Small intestine (tissue), 7 donors: ENCODE measurements around the gene BTNL3. TPM values are rescaled to one million over a fixed set of nuclear protein-coding genes. Genes with fewer than 3 reads are reported as not detected.

ENCODE experiments used
- DNase-seq, 2 donors: peaks; one replicate each; pipeline versions ENCODE4 v3.0.0 to v3.0.0-alpha.2; 2013
- FAIRE-seq: peaks from 2 replicates; lab custom pipeline; 2012; peaks lifted over from hg19 to GRCh38; lab: Jason Lieb, UNC
- H3K27ac ChIP-seq, 3 donors: one replicate each; pipeline ENCODE4 v1.5.1; 2013; ENCODE audit warnings: low read length in 2 of 3, mild to moderate bottlenecking in 2 of 3, control low read depth in 1 of 3, inconsistent platforms in 1 of 3, low read depth in 1 of 3, moderate library complexity in 1 of 3
- H3K27me3 ChIP-seq, 3 donors: one replicate each; pipeline ENCODE4 v1.6.1; 2013; ENCODE audit warnings: low read length in 3 of 3, inconsistent platforms in 1 of 3; ENCODE audit not compliant: control insufficient read depth in 3 of 3, insufficient read depth in 3 of 3
- H3K36me3 ChIP-seq, 3 donors: one replicate each; pipeline ENCODE4 v1.6.1; 2013; ENCODE audit warnings: low read length in 3 of 3, inconsistent platforms in 1 of 3, low read depth in 1 of 3, mild to moderate bottlenecking in 1 of 3, moderate library complexity in 1 of 3; ENCODE audit not compliant: control insufficient read depth in 3 of 3, insufficient read depth in 2 of 3
- H3K4me1 ChIP-seq, 3 donors: one replicate each; pipeline ENCODE4 v1.6.1; 2013; ENCODE audit warnings: low read length in 2 of 3, inconsistent platforms in 1 of 3, low read depth in 1 of 3, mild to moderate bottlenecking in 1 of 3, moderate library complexity in 1 of 3; ENCODE audit not compliant: control insufficient read depth in 3 of 3, insufficient read depth in 2 of 3
- H3K4me3 ChIP-seq, 3 donors: one replicate each; pipeline ENCODE4 v1.5.1; 2013; ENCODE audit warnings: low read length in 3 of 3, control low read depth in 1 of 3, inconsistent platforms in 1 of 3, low read depth in 1 of 3, mild to moderate bottlenecking in 1 of 3, moderate library complexity in 1 of 3
- H3K9me3 ChIP-seq, 2 donors: one replicate each; pipeline ENCODE4 v1.6.1; 2013; ENCODE audit warnings: low read depth in 1 of 2, low read length in 1 of 2; ENCODE audit not compliant: control insufficient read depth in 2 of 2, insufficient read depth in 1 of 2
- WGBS, 3 donors: extraction: QIAGEN DNeasy Blood & Tissue Kit; methylation state at CpG; one replicate each; pipeline ENCODE4 v1.1.7; 2013; 5-methylcytosine and 5-hydroxymethylcytosine counted together
- polyA plus RNA-seq, 4 donors: library from polyadenylated mRNA; stranded (reverse) in 3 of 4; unstranded in 1 of 4; fragments of 200-250 nt in 3 of 4; fragments of 120-200 nt in 1 of 4; gene quantifications; one replicate each; pipeline versions ENCODE4 v1.2.1 to v1.2.3, GENCODE V29; 2013
- donor health status: healthy with polysubstance abuse.
- donor health status: control.
- donor health status: control.
- donor health status: Bipolar disorder and iron deficiency.
- donor health status: healthy.

Gene BTNL3
- polyA plus RNA-seq, 4 donors, result 35.6 to 162 (median 102) TPM

DNA sequence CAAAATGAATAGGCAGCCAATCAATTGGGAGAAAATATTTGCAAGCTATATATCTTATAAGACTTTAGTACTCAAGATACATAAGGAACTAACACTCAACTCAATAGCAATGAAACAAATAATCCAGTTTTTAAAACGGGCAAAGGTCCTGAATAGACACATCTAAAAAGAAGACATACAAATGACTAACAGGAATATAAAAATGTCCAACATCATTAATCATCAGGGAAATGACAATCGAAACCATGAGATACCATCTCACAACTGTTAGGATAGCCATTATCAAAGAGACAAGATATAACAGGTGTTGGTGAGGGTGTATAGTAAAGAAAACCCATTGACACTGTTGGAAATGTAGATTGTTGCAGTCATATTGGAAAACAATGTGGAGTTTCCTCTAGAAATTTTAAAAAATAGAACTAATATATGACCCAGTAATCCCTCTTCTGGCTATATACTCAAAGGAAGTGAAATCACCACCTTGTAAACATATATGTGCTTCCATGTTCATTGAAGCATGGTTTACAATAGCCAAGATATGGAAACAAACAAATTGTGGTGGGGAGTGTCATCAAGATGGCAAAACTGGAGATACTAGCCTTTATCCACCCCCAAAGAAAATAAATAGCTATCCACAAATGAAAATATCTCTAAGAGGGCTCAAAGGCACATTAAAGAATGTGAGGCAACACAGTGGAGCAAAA lies 13.9 kb upstream of the BTNL3 start:
- no peaks in the 10 kb centered on the region for H3K27me3 ChIP-seq
- FAIRE-seq (no peak), DNase-seq (no peak)
- no peaks in the 10 kb centered on the region for H3K36me3 ChIP-seq
- H3K9me3 ChIP-seq, result peaks cover 0 to 5% of the 10 kb centered on the region in 2 donors
- H3K4me1 ChIP-seq, result peaks cover 0 to 8% (median 0%) of the 10 kb centered on the region in 3 donors
- no peak overlapping the region for H3K4me3 ChIP-seq
- WGBS, 3 donors, result 43 to 74% (median 54%) methylated on average over 2 of the region's 2 CpGs
- H3K27ac ChIP-seq, result no peak overlapping the region

DNA sequence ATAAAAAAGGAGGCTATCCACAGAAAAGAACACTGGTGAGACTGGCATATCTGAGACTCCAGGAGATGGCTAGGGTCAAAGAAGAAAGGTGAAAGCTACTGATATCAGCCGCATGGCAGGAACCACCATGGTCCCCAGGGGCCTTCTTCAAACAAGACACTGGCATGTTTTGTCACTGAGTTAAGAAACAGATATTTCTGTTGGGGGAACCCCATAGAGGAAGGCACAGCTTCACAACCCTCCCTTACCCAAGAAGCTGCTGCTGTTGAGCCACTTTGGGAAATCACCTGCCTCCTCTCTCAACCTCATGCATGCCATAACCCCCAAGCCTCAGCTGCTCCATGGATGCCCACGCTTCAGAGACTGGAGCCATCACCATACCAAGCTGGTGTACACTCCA lies 13.3 kb upstream of the BTNL3 start:
- no peak for DNase-seq
- peak overlapping the region in 2 of 3 donors; percentile 5 to 22 for H3K27ac ChIP-seq
- 75 to 93% (median 75%) methylated on average over 2 of the region's 2 CpGs for WGBS, 3 donors
- H3K4me3 ChIP-seq, result no peak overlapping the region
- H3K27me3 ChIP-seq, result no peaks in the 10 kb centered on the region
- H3K4me1 ChIP-seq, result peaks cover 0 to 8% (median 0%) of the 10 kb centered on the region in 3 donors
- no peak for FAIRE-seq
- H3K36me3 ChIP-seq, result no peaks in the 10 kb centered on the region
- H3K9me3 ChIP-seq, result peaks cover 0 to 5% of the 10 kb centered on the region in 2 donors

DNA sequence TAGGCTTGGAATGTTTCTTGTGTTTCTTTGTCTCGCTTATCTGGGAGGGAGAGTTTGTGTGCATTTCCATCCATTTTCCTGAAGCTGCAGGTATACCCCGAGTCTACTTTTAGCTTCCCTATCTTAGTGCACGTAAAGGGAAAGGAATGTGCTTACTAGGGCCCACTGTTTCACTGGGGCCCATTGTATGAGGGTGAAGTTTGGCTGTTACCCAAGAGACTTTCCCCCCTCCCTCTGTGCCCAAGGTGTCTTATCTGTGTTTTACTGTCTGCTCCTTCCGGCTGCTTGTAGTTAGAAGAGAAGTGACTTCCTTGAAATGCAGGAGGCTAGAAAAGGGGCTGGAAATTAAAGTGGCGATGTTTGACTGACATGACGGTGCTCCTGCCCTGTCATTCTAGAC lies 12.1 kb upstream of the BTNL3 start:
- DNase-seq (peak; percentile 69 to 82), FAIRE-seq (no peak)
- Histone ChIP-seq H3K27ac (peak overlapping the region in 2 of 3 donors; percentile 47 to 58), H3K4me3 (no peak overlapping the region), H3K27me3 (no peaks in the 10 kb centered on the region), H3K9me3 (peaks cover 0 to 5% of the 10 kb centered on the region in 2 donors), H3K36me3 (no peaks in the 10 kb centered on the region), H3K4me1 (peaks cover 0 to 8% (median 0%) of the 10 kb centered on the region in 3 donors)
- WGBS, 3 donors, result 23 to 49% (median 31%) methylated on average over 6 of the region's 6 CpGs

DNA sequence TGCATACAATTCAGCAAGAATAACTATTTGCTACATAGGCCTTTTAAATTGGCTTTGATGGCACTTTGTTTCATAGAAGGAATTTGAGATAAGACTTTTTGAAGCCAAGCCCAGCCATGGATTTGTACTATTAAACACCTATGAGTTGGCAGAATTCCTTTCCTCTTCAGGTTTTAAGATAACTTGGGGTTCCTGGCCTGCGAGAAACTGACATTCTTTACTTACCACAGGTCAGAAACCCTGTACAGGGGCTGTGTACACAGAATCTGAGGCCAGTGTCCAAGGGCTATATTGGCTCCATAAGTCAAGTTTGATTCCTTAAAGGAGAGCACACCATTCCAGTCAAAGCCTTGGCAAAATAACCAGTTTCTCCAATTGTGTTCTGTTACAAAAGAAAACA lies 10.8 kb upstream of the BTNL3 start:
- H3K36me3 ChIP-seq, result no peaks in the 10 kb centered on the region
- peaks cover 0 to 8% (median 0%) of the 10 kb centered on the region in 3 donors for H3K4me1 ChIP-seq
- peaks cover 0 to 10% of the 10 kb centered on the region in 2 donors for H3K9me3 ChIP-seq
- DNase-seq (peak; percentile 52 to 72), FAIRE-seq (no peak)
- peak overlapping the region in 1 of 3 donors; percentile 38 for H3K27ac ChIP-seq
- no peaks in the 10 kb centered on the region for H3K27me3 ChIP-seq
- no peak overlapping the region for H3K4me3 ChIP-seq
- 0 to 57% (median 27%) methylated on average over 1 of the region's 1 CpG for WGBS, 3 donors

DNA sequence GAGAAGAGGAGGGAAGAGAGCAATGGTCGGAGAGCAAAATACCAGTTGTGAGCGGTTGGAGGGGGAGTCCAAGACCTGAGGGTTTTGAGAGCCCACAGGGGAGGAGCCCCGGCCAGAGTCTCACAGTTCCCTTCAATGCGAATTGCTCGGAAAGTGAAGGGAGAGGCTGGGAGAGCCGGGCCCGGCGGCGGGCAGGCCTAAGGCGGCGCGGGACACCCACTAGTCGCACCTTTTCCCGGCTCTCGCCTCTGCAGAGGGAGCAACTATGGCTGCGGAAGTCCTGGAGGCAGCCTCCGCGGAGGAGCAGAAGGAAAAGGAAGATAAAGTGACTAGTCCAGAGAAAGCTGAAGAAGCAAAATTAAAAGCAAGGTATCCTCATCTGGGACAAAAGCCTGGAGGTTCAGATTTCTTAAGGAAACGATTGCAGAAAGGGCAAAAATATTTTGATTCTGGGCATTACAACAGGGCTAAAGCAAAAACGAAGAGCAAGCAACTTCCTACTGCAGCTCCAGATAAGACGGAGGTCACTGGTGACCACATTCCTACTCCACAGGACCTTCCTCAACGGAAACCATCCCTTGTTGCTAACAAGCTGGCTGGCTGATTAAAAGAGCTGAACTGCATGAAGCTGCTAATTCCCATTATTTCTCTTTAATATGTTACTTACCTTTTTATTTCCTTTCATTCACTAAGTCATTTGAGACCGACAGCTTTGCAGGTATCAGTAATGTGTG lies 6.5 kb upstream of the BTNL3 start:
- no peak overlapping the region for H3K27ac ChIP-seq
- H3K27me3 ChIP-seq, result no peaks in the 10 kb centered on the region
- FAIRE-seq (no peak), DNase-seq (no peak)
- H3K36me3 ChIP-seq, result no peaks in the 10 kb centered on the region
- peaks cover 0 to under 1% (median 0%) of the 10 kb centered on the region in 3 donors for H3K4me1 ChIP-seq
- 74 to 86% (median 85%) methylated on average over 20 to 23 of the region's 23 CpGs for WGBS, 3 donors
- peaks cover 0 to 5% of the 10 kb centered on the region in 2 donors for H3K9me3 ChIP-seq
- no peak overlapping the region for H3K4me3 ChIP-seq

DNA sequence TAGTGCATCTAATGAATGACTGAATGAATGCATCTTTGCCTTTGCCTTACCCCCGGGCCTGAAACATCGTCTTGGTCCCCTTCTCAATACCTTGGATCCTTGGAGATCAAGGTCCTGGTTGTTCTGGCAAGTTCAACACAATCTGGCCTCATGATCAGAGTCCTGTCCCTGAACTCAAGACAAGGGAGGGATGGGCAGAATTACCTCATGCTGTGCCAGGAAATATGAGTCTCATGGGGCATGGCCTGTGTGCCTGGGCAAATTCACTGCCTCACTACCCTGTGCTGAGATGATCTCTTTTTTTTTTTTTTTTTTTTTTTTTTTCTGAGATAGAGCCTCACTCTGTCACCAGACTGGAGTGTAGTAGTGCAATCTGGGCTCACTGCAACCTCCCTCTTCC lies 630 bp upstream of the BTNL3 start:
- DNase-seq, result peak; percentile 41 to 90
- H3K27me3 ChIP-seq, result no peaks in the 10 kb centered on the region
- peak overlapping the region; percentile 48 to 85 (median 70) for H3K27ac ChIP-seq
- H3K4me1 ChIP-seq, result peaks cover 0 to 5% (median 0%) of the 10 kb centered on the region in 3 donors
- no peak overlapping the region for H3K4me3 ChIP-seq
- H3K9me3 ChIP-seq, result no peaks in the 10 kb centered on the region
- FAIRE-seq, result no peak
- peaks cover 0 to 13% (median 0%) of the 10 kb centered on the region in 3 donors for H3K36me3 ChIP-seq
- 9 to 60% (median 33%) methylated on average over 2 of the region's 2 CpGs for WGBS, 3 donors

DNA sequence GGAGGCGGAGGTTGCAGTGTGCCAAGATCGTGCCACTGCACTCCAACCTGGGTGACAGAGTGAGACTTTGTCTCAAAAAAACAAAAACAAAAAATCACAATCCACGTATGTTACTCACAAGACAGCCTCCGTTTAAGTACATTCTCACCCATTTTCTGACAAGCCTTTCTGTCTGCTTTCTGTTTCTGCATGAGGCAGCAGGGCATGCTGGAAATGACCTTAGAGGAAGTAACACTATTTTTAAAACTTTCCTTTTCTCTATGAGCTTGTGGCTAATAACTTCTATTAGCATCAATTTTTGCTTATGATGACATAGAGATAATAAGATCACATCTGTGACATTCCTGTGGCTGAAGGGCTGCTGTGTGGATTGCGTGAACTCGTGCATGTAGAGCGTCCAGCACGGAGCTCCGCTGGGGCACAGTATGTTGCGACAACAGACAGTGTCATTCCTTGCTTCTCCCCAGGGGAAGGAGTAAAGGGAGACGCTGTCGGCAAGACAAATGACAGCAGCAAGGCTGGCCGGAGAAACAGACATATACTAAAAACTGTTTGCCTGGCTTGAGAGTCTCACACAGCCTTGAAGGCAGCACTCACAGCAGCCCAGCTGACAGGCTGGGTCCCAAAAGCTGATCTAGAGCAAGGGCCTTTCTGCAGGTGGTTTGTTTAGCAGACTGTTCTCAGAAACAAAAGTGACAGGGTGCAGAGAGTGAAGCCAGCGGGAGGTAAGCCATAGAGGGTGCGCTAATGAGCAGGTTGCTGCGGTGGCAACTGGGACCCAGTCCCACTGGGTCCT lies 1.6 kb downstream of the BTNL3 start:
- peak overlapping the region in 2 of 3 donors; percentile 61 to 74 for H3K4me3 ChIP-seq
- 11 to 39% (median 34%) methylated on average over 16 of the region's 16 CpGs for WGBS, 3 donors

GRCh38 chr5:180990882-180991242 lies 2.2 kb downstream of the BTNL3 start:
- H3K27ac ChIP-seq, result peak overlapping the region; percentile 38 to 71 (median 47)
- peaks cover 0 to 5% (median 0%) of the 10 kb centered on the region in 3 donors for H3K4me1 ChIP-seq
- peak; percentile 57 to 70 for DNase-seq
- 9 to 55% (median 40%) methylated on average over 4 to 5 of the region's 5 CpGs for WGBS, 3 donors
- peak overlapping the region in 2 of 3 donors; percentile 61 to 74 for H3K4me3 ChIP-seq
- peaks cover 0 to 3% of the 10 kb centered on the region in 2 donors for H3K9me3 ChIP-seq
- no peaks in the 10 kb centered on the region for H3K27me3 ChIP-seq
- H3K36me3 ChIP-seq, result peaks cover 0 to 19% (median 0%) of the 10 kb centered on the region in 3 donors
- no peak for FAIRE-seq

More for the DNA sequence above, 1.6 kb downstream of the BTNL3 start:
- H3K27me3 ChIP-seq, result no peaks in the 10 kb centered on the region
- peaks cover 0 to 5% (median 0%) of the 10 kb centered on the region in 3 donors for H3K4me1 ChIP-seq
- H3K27ac ChIP-seq, result peak overlapping the region; percentile 38 to 71 (median 47)
- FAIRE-seq (no peak), DNase-seq (no peak)
- H3K9me3 ChIP-seq, result peaks cover 0 to 3% of the 10 kb centered on the region in 2 donors
- H3K36me3 ChIP-seq, result peaks cover 0 to 19% (median 0%) of the 10 kb centered on the region in 3 donors
